Liver (tissue), 3 donors: ENCODE results near the gene NNMT.

ENCODE experiments used
- CTCF ChIP-seq: fragments of 150-350 bp; IDR thresholded peaks from 2 replicates; pipeline ENCODE4 v1.5.1; 2017; ENCODE audit warnings: improper control_type of control experiment, low read depth, low read length; ENCODE audit not compliant: missing input control
- EGR1 ChIP-seq, 2 donors: IDR thresholded peaks; 2 replicates each; pipeline ENCODE4 v1.6.1; 2016 to 2018; ENCODE audit warnings: antibody characterized with exemption in 2 of 2, low read depth in 2 of 2
- FOXA1 ChIP-seq: IDR thresholded peaks from 2 replicates; pipeline ENCODE4 v1.6.1; 2016; ENCODE audit warnings: antibody characterized with exemption
- JUND ChIP-seq, 2 donors: IDR thresholded peaks; 2 replicates each; pipeline ENCODE4 v1.6.1; 2016; ENCODE audit warnings: antibody characterized with exemption in 2 of 2
- MAX ChIP-seq: IDR thresholded peaks from 2 replicates; pipeline ENCODE4 v1.6.1; 2016; ENCODE audit warnings: antibody characterized with exemption
- RAD21 ChIP-seq, 2 donors: IDR thresholded peaks; 2 replicates each; pipeline ENCODE4 v1.6.1; 2016; ENCODE audit warnings: antibody characterized with exemption in 2 of 2, mild to moderate bottlenecking in 2 of 2
- RXRA ChIP-seq, 2 donors: IDR thresholded peaks; 2 replicates each; pipeline ENCODE4 v1.6.1; 2017 to 2018; ENCODE audit warnings: antibody characterized with exemption in 2 of 2, mild to moderate bottlenecking in 1 of 2
- YY1 ChIP-seq: IDR thresholded peaks from 2 replicates; pipeline ENCODE4 v1.6.1; 2016; ENCODE audit warnings: antibody characterized with exemption, mild to moderate bottlenecking
- TF ChIP-seq, protein P1 (sequence below): IDR thresholded peaks from 2 replicates; pipeline ENCODE4 v1.6.1; 2016; ENCODE audit warnings: antibody characterized with exemption
- donor health status: healthy.
- donor health status: healthy.

DNA sequence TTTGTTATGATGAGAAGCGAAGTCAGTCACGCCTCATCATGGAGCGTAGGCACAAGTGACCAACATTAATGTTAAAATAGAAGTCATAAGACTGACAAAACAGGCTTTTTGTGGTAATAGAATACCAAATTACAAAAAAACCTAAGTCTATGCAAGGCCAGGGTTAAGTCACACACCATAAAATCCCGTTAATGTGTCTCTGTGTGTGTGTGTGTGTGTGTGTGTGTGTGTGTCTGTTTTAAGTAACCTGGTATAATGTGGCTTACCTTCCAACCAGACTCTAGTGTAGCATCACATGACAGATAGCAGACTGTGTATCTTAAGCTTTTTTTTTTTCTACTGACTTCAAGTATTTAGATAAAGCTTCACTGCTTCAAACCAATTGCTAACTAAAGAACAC lies 66.1 kb downstream of the NNMT start:
- TF ChIP-seq RAD21 (IDR thresholded peaks at IDR 0.05) (no peak), CTCF (no peak), MAX (no peak), RXRA (IDR thresholded peaks at IDR 0.05) (no peak), YY1 (no peak), EGR1 (IDR thresholded peaks at IDR 0.05; ENCODE audit: low read depth in 2 of 2) (no peak), FOXA1 (no peak), JUND (IDR thresholded peaks at IDR 0.05) (no peak)
- TF ChIP-seq, protein P1, sequence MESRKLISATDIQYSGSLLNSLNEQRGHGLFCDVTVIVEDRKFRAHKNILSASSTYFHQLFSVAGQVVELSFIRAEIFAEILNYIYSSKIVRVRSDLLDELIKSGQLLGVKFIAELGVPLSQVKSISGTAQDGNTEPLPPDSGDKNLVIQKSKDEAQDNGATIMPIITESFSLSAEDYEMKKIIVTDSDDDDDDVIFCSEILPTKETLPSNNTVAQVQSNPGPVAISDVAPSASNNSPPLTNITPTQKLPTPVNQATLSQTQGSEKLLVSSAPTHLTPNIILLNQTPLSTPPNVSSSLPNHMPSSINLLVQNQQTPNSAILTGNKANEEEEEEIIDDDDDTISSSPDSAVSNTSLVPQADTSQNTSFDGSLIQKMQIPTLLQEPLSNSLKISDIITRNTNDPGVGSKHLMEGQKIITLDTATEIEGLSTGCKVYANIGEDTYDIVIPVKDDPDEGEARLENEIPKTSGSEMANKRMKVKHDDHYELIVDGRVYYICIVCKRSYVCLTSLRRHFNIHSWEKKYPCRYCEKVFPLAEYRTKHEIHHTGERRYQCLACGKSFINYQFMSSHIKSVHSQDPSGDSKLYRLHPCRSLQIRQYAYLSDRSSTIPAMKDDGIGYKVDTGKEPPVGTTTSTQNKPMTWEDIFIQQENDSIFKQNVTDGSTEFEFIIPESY: no peak
